Stimulated activated CD4-positive, alpha-beta T cell treated with anti-CD3 and anti-CD28 coated beads, Interleukin-4, amount 100 ng/mL, for 48 hours (primary cell): ENCODE results near the gene HMBS.

Experiments used
- DNase-seq, 2 donors: peaks; one replicate each; pipeline ENCODE4 v3.0.0-alpha.2; 2020; ENCODE audit warnings: low read depth in 2 of 2

The HMBS gene

DNA sequence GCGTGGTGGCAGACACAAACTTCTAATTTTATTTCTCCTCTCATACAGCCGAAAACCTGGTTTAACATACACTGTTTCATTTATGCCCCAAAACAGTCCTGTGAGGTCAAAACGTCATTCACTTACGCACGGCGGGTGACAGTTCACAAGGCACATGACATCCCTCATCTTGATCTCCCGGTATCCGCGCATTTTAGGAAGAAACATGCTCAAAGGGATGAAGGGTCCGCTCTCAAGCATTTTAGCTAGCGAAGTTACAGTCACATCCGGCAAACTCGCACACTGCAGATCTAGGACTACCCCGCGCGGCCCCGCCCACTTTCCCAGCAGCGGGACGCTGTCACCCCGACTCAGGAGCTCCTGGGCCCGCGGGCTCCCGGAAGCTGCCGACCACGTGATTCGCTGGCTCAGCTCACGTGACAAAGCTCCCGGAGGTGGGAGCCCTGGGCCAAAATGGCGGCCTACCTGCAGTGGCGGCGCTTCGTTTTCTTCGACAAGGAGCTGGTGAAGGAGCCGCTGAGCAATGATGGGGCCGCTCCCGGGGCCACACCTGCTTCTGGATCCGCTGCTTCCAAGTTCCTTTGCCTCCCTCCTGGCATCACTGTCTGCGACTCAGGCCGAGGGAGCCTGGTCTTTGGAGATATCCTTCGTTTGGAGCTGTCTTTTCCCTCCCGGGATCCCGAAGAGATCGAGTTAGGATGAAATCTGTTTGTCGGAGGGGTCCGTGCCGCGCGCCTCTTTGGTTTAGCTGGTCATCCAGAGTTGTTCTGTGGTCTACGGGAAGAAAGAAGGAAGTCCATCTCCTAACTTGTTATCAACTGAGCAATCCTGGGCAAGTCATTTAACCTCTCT is 17.1 kb upstream of the HMBS start, which contains the start of gene VPS11:
Gene VPS11 (plus strand): TSS at position 448 of the 852 bp plus-strand sequence. CDS start 6 bp downstream, at position 454.
- peak; percentile 95 to 99 for DNase-seq

GRCh38 chr11:119077839-119078238 is 6.8 kb upstream of the HMBS start:
- DNase-seq, result no peak

- no peak for DNase-seq
Observed at GRCh38 chr11:119078675-119079420, 5.8 kb upstream of the HMBS start.

- no peak for DNase-seq
Observed at GRCh38 chr11:119081682-119082260, 2.9 kb upstream of the HMBS start.

DNA sequence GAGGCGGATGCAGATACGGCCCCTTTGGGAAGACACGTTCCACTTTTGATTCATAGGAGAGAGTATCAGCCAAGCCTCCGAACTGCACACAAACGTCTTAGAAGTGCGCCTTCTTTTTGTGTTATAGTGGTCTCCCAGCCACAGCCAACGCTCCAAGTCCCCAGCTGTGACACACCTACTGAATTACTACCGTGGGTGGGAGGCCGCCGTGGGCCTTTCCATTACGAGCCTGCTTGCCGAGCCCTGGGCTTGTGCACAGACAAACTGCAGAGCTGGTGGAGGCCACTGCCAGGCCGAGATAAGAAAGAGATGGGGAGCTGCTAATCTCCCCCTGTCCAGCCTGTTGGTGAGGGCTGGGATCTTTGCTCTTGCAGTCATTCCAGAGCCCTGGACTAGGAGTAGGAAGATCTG is 761 bp downstream of the HMBS start:
- DNase-seq, result no peak

DNA sequence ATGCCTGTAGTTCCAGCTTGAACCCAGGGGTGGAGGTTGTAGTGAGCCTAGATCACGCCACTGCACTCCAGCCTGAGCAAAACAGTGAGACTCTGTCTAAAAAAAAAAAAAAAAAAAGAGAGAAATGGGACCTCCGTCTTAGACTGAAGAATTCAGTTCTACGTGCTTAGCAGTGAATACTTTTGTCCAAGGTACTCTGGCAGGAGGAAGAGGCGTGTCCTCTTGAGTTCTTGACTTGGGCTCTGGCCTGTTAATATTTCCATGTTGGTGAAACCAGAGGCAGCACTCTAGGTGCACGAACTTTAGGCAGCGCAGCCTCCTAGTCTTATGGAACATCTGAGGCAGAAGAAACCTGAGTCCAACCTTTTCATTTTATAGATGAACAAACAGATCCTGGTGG is 2.4 kb downstream of the HMBS start:
- no peak for DNase-seq

- no peak for DNase-seq
Observed at GRCh38 chr11:119087747-119088241, 3.1 kb downstream of the HMBS start.

DNA sequence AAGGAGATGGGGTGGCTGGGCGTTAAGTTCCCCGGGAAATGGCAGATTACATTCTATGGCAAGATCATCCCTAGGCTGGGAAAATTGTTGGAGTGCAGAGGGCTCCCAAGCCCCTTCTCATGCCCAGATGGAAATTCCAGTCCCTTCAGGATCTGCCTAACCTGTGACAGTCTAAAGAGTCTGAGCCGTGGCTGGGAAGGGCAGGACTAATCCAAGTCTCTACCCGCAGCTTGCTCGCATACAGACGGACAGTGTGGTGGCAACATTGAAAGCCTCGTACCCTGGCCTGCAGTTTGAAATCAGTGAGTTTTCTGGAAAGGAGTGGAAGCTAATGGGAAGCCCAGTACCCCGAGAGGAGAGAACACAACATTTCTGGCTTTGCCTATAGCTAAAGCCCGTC is 3.7 kb downstream of the HMBS start:
- no peak for DNase-seq

DNA sequence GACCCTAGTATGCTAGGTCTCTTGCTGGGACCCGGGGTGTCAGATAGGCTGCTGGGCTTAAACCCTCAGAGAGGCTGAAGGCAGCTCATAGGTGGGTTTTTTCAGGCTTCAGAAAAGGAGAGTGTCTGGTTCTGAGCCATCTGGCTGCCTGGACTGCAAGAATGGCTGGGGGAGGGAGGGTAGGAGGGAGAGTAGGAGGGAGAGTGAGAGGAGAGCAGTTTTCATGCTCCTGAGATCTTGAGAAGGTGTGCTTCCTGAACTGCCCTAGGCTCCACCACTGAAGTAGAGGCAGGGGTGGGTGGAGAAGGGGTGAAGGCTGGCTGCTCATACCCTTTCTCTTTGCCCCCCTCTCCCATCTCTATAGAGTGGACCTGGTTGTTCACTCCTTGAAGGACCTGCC is 4.6 kb downstream of the HMBS start:
- no peak for DNase-seq

DNA sequence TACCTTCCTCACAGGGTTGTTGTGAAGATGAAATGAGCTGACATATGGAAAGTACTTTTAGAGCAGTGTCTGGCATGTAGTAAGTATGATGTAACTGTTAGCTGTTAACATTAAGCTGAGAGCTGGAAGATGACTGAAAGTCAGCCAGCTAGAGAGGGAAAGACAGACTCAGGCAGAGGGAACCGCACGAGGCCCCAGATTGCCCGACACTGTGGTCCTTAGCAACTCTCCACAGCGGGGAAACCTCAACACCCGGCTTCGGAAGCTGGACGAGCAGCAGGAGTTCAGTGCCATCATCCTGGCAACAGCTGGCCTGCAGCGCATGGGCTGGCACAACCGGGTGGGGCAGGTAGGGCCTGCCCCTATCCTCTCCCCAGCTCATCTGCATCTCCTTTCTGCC is 6.5 kb downstream of the HMBS start:
- no peak for DNase-seq

DNA sequence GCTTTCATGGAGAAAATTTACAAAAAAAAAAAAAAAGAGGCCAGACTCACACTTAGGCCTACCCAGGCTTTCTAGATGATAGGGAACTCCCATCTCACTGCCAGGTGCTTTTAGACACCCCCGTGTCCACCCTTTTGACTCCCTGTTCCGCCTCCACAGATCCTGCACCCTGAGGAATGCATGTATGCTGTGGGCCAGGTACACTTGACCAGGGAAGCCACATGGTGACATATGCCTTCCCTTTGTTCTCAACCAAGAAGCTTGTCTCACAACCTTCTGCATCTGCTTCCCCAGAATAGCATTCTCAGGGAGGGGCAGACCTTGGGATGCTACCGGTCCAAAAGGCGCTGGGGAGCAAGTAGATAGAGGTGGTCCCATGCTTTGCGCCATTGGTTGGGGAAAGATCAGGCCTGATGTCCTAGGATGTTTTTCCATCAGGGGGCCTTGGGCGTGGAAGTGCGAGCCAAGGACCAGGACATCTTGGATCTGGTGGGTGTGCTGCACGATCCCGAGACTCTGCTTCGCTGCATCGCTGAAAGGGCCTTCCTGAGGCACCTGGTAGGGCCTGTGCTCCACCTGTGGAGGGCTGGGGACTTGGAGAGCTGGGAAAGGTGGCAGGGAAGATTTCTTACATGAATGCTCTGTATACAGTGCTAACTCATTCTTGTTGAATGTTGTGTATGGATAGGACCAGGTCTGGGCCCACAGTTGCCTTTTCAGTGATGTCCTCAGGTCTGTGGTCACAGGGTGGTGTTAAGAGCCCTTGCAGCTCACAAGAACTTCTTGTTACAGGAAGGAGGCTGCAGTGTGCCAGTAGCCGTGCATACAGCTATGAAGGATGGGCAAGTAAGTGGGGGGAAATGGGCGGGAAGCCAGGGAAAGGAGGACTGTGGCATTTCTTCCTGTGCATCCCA is 7.5 kb downstream of the HMBS start:
- DNase-seq, result no peak

DNA sequence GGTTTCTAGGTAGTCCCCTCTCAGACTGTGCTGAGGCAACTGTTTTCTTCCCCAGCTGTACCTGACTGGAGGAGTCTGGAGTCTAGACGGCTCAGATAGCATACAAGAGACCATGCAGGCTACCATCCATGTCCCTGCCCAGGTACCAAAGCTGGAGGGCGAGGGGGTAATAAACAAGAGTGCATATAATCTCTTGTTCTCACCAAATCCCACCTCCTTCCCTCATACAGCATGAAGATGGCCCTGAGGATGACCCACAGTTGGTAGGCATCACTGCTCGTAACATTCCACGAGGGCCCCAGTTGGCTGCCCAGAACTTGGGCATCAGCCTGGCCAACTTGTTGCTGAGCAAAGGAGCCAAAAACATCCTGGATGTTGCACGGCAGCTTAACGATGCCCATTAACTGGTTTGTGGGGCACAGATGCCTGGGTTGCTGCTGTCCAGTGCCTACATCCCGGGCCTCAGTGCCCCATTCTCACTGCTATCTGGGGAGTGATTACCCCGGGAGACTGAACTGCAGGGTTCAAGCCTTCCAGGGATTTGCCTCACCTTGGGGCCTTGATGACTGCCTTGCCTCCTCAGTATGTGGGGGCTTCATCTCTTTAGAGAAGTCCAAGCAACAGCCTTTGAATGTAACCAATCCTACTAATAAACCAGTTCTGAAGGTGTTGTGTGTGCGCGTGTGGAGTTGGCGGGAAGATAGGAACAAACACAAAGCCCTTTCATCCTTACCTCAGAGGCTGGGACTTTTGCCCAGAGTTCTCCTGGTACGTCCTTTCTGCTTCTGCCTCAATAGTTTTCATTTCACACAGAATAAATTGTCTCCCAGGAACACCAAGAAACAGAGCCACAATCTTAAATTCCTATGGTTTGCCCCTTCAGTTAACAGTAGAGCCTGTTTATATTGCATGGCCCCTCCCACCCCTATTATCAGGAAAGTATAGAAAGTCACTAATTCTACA is 8.5 kb downstream of the HMBS start:
- no peak for DNase-seq

DNA sequence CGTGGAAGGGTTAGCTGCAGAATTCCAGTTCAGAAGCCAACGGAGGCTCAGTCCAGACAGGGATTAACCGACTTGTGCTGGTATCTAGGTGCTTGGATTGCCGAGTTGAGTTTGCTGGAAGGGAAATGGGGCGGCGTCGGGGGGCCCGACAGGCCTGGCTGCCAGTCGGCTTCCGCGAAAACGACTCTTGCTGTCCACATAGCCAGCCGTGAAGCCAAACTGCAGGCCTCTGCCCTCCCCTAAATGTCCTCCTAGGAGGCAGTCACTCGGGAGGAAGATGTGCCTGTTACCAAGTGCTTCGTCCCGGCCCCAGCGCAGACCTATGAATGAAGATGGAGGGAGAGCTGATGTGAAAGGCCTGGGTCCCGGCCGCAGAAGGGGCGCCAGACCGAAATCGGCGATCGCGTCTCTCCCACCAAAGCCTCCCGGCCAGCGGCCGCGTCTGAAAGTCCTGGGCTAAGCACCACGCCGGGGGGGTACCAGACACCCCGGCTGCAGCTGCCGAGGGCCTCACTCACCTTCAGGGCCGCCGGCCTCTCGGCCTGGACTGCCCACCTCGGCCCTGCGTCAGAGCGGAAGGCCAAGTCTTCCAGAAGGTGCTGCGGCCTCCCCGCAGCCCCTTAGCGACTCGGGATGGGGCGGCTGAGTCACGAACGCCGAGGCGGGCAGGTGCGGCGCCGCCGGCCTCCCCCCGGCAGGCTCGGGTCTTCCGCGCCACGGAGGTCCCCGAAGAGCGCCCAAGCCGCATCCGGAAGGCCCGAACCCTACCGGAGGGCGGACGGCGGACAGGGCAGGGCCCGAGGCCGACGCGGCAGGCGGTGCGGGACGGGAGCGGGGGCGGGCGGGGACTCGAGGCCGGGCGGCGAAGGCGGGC is 9.5 kb downstream of the HMBS start:
- peak in 1 of 2 donors; percentile 34 for DNase-seq

GRCh38 chr11:119094816-119095065 is 10.1 kb downstream of the HMBS start:
- no peak for DNase-seq

DNA sequence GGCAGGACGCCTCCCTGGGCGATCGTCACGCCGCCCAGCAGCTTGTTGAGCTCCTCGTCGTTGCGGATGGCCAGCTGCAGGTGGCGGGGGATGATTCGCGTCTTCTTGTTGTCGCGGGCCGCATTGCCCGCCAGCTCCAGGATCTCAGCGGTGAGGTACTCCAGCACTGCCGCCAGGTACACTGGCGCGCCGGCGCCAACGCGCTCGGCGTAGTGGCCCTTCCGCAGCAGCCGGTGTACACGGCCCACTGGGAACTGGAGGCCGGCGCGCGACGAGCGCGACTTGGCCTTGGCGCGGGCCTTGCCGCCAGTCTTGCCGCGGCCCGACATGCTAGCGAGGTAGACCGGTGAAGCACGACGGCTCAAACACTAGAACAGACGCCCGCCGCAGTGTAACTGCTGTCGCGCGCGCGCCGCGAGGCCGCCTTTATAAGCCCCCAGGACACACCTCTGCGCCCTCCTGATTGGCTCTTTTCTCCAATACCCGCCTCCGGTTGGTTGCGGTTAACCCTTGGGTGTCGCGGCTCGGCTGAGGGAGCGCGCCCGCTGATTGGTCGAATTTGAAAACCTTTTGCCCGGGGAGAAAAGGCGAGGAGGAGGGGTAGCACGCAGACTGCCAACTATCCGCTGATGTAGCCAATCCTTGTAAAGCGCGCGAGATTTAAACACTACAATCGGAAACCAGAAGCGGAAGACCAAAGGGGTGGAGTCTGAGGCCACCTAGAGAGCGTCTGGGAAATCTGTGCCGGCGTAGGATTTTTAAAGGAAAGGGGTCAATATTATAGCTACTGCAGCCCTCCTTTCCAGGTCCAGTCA is 10.6 kb downstream of the HMBS start:
- peak; percentile 98 to 99 for DNase-seq

GRCh38 chr11:119099711-119100110 is 15.0 kb downstream of the HMBS start:
- DNase-seq, result no peak

- no peak for DNase-seq
Observed at GRCh38 chr11:119100246-119100970, 15.7 kb downstream of the HMBS start.
